CD4-positive, alpha-beta T cell treated with Interleukin-15 for 4 hours (primary cell): ENCODE measurements around the gene TMEM108.

Experiments used
- DNase-seq: peaks from one replicate; pipeline ENCODE4 v3.0.0-alpha.2; 2020; ENCODE audit warnings: low spot score

TMEM108 gene

DNA sequence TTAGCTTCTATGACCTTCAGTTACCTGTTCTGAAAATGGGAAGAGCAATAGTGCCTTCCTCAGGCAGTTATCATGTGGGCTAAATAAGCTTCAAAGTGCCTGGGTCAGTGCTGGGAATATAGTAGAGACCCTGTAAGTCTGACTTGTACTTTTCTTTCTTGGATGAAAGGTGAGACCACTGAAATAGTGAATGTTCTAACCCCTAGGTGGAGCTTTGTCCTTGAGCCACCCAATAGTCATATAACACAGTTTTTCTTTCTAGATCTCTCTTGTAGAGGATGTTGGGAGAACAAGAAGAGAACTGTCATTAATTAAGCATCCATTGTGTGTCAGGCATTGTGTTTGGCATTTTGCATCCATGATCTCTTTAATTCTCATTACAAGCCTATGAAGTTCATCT lies 348.7 kb downstream of the TMEM108 start:
- DNase-seq, result no peak

DNA sequence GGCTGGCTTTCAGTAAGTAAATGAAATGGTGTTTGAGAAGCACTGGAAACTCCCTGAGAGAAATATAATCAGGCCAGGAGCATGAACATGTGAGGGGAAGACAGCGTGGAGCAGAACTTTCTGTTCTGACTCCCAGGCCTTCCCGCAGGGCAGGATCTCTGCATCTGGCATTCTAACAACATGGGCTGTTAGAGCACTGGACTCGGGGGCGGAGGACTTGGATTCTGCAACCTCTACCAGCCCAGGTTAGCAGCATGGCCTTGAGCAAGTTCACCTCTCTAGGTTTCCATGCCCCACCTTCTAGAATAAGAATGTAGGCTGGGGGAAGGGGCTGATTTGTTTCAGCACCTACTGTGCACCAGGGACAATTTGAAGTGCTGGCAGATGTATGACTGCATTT lies 349.1 kb downstream of the TMEM108 start:
- DNase-seq, result no peak

GRCh38 chr3:133388696-133389395 lies 350.7 kb downstream of the TMEM108 start:
- DNase-seq, result no peak

DNA sequence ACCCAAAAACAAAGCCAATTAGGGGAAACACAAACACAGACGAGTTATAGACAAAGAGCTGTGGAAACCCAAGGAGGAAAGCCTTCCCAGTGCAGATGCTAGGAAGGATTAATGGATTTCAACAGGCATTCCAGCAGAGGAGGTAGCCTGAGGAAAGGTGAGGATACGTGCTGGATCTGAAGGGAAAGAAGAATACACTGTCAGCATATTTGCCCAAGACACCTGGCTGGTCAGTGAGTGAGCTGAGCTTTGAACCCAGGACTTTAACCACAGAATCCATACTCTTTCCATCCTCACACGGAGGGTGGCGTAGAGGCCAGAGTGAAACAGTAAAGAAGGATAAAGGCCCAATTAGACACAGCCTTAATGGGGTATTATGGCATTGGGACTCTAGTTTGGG lies 352.5 kb downstream of the TMEM108 start:
- no peak for DNase-seq

DNA sequence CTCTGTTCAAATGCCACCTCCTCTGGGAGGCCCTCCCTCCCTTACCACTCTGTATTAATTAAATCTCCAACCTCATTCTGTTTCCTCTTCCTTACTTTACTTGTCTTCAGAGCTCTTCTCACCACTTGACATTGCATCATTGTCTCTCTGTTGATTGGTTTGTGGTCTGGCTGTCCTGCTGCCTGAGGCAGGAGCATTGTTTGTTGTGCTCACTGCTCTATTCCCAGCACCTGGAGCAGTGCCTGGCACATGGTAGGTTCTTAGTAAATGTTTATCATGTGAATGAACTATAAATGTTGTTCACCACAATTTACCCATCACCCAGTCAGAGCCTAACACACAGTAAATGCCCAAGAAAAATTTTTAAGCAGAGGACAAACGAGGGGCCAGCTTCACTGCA lies 355.0 kb downstream of the TMEM108 start:
- no peak for DNase-seq

GRCh38 chr3:133393691-133394474 lies 355.7 kb downstream of the TMEM108 start:
- no peak for DNase-seq

- no peak for DNase-seq
Measured at GRCh38 chr3:133394561-133395311, 356.5 kb downstream of the TMEM108 start.

DNA sequence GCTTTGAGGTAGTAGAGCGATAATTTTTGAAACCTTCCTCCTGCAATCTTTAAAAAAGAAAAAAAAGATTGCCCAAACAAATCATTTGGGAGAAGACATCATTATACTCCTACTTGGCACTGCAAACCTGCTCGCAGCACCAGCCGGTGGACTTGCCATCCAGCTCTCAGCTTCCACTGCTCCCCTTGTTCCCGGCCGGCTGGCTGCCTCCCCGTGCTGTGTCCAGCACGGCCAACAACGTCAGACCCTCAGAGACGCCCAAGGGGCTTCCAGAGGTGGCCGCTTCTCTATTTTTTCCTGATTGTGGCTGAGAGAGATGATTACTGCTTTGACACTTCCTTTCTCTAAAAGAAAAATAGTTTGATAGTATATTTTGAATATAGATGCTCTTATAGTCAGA lies 358.7 kb downstream of the TMEM108 start:
- DNase-seq, result no peak

DNA sequence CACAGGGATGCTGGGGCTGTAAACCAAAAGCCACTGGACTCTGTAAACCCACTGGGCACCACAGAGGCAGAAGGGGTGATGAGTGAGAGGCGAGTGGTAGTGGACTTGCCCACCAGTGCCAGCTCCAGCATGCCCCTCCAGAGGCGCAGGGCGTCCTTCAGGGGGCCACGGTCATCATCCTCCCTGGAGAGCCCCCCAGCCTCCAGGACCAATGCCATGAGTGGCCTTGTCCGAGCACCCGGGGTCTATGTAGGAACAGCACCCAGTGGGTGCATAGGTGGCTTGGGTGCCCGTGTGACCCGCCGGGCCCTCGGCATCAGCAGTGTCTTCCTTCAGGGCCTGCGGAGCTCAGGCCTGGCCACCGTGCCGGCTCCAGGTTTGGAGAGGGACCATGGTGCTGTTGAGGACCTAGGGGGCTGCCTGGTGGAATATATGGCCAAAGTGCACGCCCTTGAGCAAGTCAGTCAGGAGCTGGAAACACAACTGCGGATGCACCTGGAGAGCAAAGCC lies 361.9 kb downstream of the TMEM108 start, which contains the start of gene BFSP2:
Gene BFSP2 (plus strand): TSS at position 51 of the 510 bp plus-strand sequence. CDS start 28 bp downstream, at position 79.
- no peak for DNase-seq

- no peak for DNase-seq
Measured at GRCh38 chr3:133401374-133402135, 363.4 kb downstream of the TMEM108 start.

GRCh38 chr3:133404920-133405319 lies 366.7 kb downstream of the TMEM108 start:
- DNase-seq, result no peak

- no peak for DNase-seq
Measured at GRCh38 chr3:133408366-133408765, 370.2 kb downstream of the TMEM108 start.

- DNase-seq, result no peak
Measured at GRCh38 chr3:133408961-133409360, 370.8 kb downstream of the TMEM108 start.

- no peak for DNase-seq
Measured at GRCh38 chr3:133410191-133410892, 372.2 kb downstream of the TMEM108 start.

DNA sequence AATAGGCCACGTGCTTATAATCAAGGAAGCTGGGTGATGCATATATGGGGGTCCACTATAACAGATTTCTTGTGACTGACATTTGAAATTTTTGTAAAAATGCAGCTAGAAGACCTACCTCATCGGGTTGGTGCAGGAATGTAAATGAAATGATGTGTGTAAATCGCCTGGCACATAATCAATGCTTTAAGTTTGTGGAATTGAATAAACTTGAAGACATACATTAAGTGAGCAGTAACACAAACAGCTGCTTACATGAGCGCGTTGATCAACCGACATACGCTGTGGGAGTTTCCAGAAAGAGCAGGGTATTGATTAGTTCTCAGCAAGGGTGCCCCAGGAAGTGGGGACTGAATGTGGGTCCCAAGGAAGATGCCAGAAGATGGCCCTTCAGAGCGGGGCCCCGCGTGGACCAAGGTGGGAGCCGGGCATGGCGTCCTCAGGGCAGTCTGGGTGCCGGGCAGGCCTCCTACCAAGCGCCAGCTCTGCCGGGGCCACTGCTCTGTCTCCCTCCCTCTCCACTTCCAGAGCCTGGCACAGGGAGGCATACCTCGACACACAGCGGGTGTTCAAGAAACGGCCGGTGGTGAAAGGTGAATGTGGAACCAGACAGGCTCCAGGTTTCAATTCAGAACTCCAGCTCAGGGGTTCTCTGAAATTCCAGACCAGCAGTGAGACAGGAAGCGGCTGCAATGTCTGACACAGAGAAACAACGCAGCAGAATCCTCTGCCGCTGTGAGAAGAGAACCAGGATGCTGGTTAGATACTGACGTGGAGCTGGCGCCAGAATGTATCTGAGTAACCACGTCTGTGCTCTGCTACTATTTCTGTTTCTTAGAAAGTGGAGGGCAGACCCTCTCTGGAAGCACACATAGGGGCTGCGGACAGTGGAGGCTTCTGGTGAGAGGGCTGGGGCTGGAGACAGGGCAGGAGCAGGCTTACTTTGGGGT lies 374.3 kb downstream of the TMEM108 start:
- DNase-seq, result no peak

DNA sequence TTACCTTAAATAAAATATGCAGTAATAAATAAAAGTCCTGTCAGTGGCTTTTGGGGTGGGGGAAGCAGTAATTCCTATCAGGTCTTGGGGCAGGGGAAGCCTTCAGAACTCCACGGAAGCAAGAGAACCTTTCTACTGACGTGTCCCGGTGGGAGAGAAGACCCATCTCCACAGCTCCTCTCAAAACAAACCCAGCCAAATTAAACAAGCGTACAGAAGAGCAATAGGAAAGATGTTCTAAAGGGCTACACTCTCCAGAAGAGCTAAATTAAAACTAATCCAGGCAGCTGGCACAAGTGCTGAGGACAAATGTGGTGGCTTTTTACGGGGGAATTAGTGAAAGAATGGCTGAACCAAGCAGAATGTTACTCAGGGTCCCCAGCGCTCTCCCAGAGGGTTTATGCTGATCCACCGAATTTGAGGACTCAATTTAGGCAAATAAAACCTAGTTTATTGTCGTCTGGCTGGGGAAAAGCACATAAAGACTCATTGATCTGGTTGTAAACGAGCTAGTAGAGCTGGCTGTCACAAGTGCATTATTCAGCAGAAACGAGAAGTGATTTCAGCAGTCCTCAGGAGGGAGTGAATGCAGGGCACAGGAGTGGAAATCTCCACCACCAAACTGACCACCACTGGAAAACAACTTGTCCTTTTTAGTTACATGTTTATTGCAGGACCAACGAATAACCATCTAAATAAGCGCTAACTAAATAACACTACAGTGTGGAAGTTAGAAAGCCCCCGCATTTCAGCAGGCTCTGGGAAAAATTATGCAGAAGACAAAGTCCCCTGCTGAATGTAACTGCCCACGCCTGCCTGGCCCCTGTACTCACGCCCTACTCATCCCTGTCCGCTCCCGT lies 375.2 kb downstream of the TMEM108 start:
- no peak for DNase-seq

DNA sequence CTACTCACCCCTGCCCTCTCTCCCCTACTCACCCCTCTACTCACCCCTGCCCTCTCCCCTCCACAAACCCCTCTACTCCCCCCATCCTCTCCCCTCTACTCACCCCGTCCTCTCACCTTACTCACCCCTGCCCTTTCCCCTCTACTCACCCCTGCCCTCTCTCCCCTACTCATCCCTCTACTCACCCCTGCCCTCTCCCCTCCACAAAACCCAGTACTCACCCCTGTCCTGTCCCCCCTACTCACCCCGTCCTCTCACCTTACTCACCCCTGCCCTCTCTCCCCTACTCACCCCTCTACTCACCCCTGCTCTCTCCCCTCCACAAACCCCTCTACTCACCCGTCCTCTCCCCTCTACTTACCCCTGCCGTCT lies 375.8 kb downstream of the TMEM108 start:
- DNase-seq, result no peak

- no peak for DNase-seq
Measured at GRCh38 chr3:133418361-133418760, 380.2 kb downstream of the TMEM108 start.
